Activated CD8-positive, alpha-beta memory T cell treated with anti-CD3 and anti-CD28 coated beads, Interleukin-2, amount 10 ng/mL, durations not matched to agents 7 days and 5 days (primary cell): ENCODE results near the gene HGFAC. TPM values are rescaled to one million over a fixed set of nuclear protein-coding genes. Genes with fewer than 3 reads are reported as not detected.
"Not testable (repeated sequence)": the region's sequence is repeated elsewhere in the genome, so short reads cannot be mapped to it uniquely, and the experiment has no call there.

ENCODE experiments used
- ATAC-seq: fragments of 150-1000 bp; cut with Tn5 transposase; one replicate; pipeline ENCODE4 v1.10.0; 2021; ENCODE audit warnings: moderate library complexity
- CTCF ChIA-PET: fragments of 350-600 bp; sonication (Branson Sonifier 250); formaldehyde crosslinking; loops from one replicate; lab custom pipeline; 2021; ENCODE audit warnings: antibody characterized with exemption; lab: Charles Lee
- DNase-seq: peaks from one replicate; pipeline ENCODE4 v3.0.0-alpha.2; 2020
- H3K27ac Mint-ChIP-seq: one replicate; pipeline ENCODE4 v1.8.0; 2021; ENCODE audit warnings: mild to moderate bottlenecking, mixed read lengths
- H3K27me3 Mint-ChIP-seq: one replicate; pipeline ENCODE4 v1.8.0; 2021; ENCODE audit warnings: mixed read lengths
- H3K36me3 Mint-ChIP-seq: one replicate; pipeline ENCODE4 v1.8.0; 2021; ENCODE audit warnings: mild to moderate bottlenecking, mixed read lengths
- H3K4me1 Mint-ChIP-seq: one replicate; pipeline ENCODE4 v1.8.0; 2021; ENCODE audit warnings: mixed read lengths
- H3K4me3 Mint-ChIP-seq: one replicate; pipeline ENCODE4 v1.8.0; 2021; ENCODE audit warnings: mild to moderate bottlenecking, moderate library complexity, mixed read lengths
- H3K9me3 Mint-ChIP-seq: one replicate; pipeline ENCODE4 v1.8.0; 2022; ENCODE audit warnings: low read depth, mixed read lengths
- total RNA-seq, 2 experiments: library from RNA; stranded (reverse); gene quantifications; one replicate each; pipeline ENCODE4 v1.2.3, GENCODE V29; 2021

HGFAC gene
- total RNA-seq, 2 experiments from 2014 or later: not detected

DNA sequence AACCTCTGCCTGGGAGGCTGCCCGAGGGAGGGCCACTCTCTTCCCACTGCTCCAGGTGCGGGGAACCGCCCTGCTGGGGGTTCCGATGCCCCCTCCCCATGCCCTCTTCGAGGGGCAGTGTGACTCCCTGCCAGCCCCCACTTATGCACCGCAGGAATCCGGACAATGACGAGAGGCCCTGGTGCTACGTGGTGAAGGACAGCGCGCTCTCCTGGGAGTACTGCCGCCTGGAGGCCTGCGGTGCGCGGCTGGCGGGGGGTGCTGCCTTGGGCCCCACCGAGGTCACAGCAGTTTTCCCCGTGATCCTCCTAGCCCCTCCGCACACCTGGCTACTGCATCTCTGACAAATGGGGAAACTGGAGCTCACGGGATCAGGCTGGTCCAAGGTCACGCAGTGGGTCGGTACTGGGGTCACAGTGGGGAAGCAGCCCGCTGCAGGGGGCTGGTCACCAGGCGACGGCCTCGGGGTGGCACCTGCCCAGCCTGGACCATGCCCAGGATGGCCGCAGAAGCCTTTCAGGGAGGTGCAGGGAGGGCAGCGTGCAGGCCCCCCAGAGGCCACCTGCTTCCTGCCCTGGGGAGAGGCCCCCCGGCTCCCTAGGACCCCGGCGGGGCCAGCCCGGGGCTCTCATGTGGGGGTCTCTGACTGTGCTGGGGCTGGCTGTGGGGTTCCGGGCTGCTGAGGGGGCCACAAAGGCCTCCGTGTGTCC is 3.5 kb downstream of the HGFAC start:
- H3K27ac Mint-ChIP-seq: no peak overlapping the region
- CTCF ChIA-PET: interaction anchor here (1.2 kb wide), 1 partner anchor 338 kb away, joined by 5 read pairs; no protein-coding TSS in a partner anchor
- ATAC-seq: no peak
- no peaks in the 10 kb centered on the region for H3K9me3 Mint-ChIP-seq
- no peak overlapping the region for H3K4me3 Mint-ChIP-seq
- H3K4me1 Mint-ChIP-seq: no peaks in the 10 kb centered on the region
- H3K27me3 Mint-ChIP-seq: no peaks in the 10 kb centered on the region
- H3K36me3 Mint-ChIP-seq: no peaks in the 10 kb centered on the region
- DNase-seq: no peak

DNA sequence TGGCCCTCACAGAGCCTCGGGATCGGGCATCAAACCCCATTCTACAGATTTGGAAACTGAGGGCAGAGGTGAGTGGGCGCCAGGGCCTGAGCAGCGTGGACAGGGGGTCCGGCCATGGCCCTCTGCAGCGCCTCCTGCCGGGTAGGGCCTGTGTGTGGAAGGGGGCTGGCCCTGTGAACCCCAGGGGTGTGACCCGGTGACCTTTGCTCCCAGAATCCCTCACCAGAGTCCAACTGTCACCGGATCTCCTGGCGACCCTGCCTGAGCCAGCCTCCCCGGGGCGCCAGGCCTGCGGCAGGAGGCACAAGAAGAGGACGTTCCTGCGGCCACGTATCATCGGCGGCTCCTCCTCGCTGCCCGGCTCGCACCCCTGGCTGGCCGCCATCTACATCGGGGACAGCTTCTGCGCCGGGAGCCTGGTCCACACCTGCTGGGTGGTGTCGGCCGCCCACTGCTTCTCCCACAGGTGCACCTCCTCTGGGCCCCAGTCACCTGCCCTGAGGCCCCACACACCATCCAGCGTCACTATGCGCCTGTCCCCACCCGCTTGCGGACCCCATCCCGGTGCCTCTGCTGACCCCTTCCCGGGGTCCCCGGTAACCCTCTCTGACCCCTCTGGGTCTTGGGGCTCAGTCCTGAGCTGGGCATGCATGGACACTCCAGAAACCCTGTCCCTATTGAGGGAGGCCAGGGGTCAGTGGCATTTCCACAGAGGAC is 4.2 kb downstream of the HGFAC start:
- no peak for DNase-seq
- no peak overlapping the region for H3K27ac Mint-ChIP-seq
- ATAC-seq: no peak
- no peak overlapping the region for H3K4me3 Mint-ChIP-seq
- H3K27me3 Mint-ChIP-seq: no peaks in the 10 kb centered on the region
- no peaks in the 10 kb centered on the region for H3K36me3 Mint-ChIP-seq
- CTCF ChIA-PET: no interaction called here
- no peaks in the 10 kb centered on the region for H3K4me1 Mint-ChIP-seq
- no peaks in the 10 kb centered on the region for H3K9me3 Mint-ChIP-seq

DNA sequence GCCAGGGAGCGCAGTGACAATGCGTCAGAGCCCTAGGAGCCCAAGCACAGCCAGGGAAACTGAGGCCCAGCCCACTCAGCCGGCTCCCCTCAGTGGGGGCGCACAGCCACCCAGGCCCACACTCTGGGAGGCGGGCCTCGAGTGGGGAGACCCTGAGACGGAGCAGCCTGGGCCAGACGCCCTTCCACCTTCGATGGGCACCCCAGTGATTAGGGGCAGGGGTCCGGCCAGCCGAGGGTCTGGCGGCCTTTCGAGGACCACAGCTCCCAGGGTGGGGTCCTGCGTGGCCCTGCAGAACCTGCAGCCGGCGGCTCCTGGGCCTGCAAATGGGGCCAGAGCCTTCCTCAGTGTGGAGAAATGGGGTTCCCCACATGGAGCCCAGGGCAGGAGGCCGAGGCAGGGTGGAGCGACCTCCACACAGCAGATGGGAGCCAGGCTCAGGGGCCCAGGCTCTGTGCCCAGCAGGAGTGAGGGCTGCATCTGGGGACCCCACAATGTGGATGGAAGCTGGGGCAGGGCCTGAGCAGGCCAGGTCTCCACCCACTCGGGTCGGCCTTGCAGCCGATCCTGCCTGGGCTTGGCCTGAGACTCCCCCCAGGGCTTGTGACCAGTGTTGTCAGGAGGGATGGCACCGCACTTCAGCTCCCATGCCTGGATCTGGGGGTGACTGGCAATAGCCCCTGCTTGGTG is 5.0 kb downstream of the HGFAC start:
- CTCF ChIA-PET: interaction anchor here (1.1 kb wide), 1 partner anchor 57 kb away, joined by 3 read pairs; no protein-coding TSS in a partner anchor
- Mint-ChIP-seq H3K36me3 (no peaks in the 10 kb centered on the region), H3K27me3 (no peaks in the 10 kb centered on the region), H3K27ac (no peak overlapping the region), H3K4me1 (no peaks in the 10 kb centered on the region), H3K4me3 (no peak overlapping the region), H3K9me3 (no peaks in the 10 kb centered on the region)
- DNase-seq: no peak
- ATAC-seq: no peak

DNA sequence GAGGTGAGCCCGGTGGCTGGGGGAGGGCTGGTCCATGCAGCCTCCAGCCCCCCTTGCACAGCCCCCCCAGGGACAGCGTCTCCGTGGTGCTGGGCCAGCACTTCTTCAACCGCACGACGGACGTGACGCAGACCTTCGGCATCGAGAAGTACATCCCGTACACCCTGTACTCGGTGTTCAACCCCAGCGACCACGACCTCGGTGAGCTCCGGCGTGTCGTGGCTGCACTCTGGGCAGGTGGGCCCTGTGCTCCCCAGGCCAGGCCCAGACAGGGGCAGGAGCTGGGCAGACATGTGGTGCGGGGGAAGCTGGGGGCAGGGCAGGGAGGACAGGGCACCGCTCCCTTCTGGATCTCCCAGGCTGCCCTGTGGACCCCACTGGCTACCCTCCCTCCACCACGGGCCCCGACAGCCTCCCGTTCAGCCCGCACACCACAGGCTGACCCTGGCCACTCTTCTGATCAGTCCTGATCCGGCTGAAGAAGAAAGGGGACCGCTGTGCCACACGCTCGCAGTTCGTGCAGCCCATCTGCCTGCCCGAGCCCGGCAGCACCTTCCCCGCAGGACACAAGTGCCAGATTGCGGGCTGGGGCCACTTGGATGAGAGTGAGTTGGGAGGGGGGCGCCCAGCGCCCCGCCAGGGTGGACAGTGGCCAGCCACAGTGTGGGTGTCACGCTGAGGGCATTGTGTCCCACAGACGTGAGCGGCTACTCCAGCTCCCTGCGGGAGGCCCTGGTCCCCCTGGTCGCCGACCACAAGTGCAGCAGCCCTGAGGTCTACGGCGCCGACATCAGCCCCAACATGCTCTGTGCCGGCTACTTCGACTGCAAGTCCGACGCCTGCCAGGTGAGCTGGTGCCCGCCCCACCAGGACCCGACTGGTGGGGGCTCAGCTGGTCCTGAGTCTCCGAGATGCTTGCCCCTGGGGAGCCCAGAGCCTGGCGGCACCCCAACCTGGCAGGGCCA is 5.9 kb downstream of the HGFAC start:
- Mint-ChIP-seq H3K4me1 (no peaks in the 10 kb centered on the region), H3K36me3 (no peaks in the 10 kb centered on the region), H3K27ac (no peak overlapping the region), H3K9me3 (no peaks in the 10 kb centered on the region), H3K27me3 (no peaks in the 10 kb centered on the region), H3K4me3 (no peak overlapping the region)
- no peak for ATAC-seq
- CTCF ChIA-PET: interaction anchor here (1.1 to 1.2 kb wide), 2 partner anchors 58 to 341 kb away, joined by 3 read pairs; no protein-coding TSS in a partner anchor
- DNase-seq: no peak

DNA sequence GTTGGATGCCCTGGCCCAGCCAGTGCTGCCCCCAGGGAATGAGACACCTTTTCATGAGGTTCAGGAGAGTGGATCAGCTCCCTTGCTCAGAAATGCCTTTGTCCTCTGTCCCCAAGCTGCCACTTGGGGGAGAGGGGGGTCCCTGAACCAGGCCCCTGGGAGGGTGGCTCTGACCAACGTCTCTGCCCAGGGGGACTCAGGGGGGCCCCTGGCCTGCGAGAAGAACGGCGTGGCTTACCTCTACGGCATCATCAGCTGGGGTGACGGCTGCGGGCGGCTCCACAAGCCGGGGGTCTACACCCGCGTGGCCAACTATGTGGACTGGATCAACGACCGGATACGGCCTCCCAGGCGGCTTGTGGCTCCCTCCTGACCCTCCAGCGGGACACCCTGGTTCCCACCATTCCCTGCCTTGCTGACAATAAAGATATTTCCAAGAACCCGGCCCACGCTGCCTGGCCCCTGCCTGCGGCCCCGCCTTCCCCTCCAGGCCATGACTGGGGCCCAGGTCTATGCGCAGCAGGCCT is 7.3 kb downstream of the HGFAC start:
- H3K9me3 Mint-ChIP-seq: no peaks in the 10 kb centered on the region
- CTCF ChIA-PET: interaction anchor here (1.2 kb wide), 1 partner anchor 342 kb away, joined by 3 read pairs; no protein-coding TSS in a partner anchor
- no peaks in the 10 kb centered on the region for H3K4me1 Mint-ChIP-seq
- no peak for ATAC-seq
- peaks cover 6% of the 10 kb centered on the region for H3K27me3 Mint-ChIP-seq
- H3K4me3 Mint-ChIP-seq: no peak overlapping the region
- no peak overlapping the region for H3K27ac Mint-ChIP-seq
- no peak for DNase-seq
- H3K36me3 Mint-ChIP-seq: no peaks in the 10 kb centered on the region

DNA sequence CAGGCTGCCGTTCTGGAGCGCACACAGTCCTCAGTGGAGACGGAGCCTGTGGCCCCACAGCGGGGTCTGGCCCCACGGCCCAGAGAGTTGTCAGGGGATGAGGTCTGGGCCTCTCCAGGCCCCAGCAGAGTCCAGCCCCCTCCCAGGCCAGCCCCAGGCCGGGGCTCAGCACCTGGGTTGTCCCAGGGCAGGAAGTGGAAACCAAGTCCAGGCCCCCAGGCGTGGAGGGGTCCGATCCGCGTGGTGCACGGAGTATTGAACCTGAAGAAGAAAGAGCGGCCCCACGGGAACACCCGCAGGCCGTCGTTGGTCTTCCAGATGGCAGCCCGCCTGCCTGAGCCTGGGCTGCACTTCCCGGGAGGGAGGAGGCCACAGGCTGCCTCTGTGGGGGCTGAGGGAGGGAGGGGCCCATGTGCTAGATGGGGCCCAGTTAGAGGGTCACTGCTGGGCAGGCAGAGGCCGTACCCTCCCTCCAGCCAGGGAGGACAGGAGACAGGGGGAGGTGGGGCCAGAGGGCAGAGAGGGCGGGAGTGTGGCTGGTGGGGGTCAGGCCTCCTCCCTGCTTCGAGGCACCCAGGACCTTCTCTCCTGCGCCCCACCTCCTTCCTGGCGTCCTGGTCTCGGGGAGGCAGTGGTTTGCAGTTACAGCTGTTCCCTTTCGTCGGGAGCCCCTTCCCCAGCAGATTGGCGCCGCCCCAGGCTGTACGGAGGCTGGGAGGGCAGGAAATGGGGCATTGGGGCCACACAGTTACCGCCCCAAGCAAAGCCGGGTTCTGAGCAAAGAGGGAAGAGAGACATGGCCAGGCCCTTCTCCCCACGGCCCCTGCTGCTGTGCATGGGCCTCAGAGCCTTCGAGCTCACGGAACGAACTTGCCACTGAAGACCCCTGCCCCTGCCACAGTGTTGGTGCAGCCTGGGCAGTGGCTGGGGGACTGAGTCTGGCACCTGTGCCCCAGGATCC is 8.1 kb downstream of the HGFAC start:
- H3K36me3 Mint-ChIP-seq: no peaks in the 10 kb centered on the region
- H3K4me1 Mint-ChIP-seq: no peaks in the 10 kb centered on the region
- DNase-seq: no peak
- ATAC-seq: no peak
- H3K4me3 Mint-ChIP-seq: no peak overlapping the region
- H3K9me3 Mint-ChIP-seq: no peaks in the 10 kb centered on the region
- no peak overlapping the region for H3K27ac Mint-ChIP-seq
- H3K27me3 Mint-ChIP-seq: peaks cover 6% of the 10 kb centered on the region
- CTCF ChIA-PET: no interaction called here

DNA sequence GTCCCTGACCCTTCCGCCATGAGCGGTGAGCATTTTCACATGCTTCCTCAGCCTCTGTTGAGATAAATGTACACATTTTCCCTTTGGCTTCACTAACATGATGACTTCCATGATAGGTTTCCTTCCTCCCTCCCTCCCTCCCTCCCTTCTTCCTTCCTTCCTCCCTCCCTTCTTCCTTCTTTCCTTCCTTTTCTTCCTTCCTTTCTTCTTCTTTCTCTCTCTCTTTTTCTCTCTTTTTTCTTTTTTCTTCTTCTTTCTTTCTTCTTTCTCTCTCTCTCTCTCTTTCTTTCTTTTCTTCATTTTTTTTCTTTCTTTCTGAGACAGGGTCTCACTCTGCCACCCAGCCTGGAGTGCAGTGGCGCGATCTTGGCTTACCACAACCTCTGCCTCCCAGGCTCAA is 8.9 kb downstream of the HGFAC start:
- Mint-ChIP-seq H3K36me3 (no peaks in the 10 kb centered on the region), H3K27me3 (peaks cover 6% of the 10 kb centered on the region), H3K9me3 (no peaks in the 10 kb centered on the region), H3K4me3 (no peak overlapping the region), H3K4me1 (no peaks in the 10 kb centered on the region), H3K27ac (no peak overlapping the region)
- CTCF ChIA-PET: no interaction called here
- no peak for DNase-seq
- no peak for ATAC-seq

DNA sequence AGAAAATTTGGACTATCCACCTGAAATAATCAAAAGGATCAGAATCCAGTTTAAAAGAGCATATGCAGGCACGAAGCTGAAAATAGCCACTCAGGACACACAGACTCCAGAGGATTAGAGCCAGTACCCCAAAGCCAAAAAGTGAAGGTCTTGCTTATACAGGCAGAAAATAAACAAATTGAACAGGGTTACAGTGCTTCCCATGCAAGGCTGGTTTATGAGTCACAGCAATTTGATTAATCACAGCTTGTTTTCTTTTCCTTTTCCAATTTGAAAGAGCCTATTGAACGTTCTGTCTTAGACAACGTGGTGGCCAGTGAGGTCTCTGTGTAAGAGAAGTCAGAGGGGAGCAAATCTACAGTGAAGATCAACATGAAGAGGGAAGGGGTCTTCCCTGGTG is 10.2 kb downstream of the HGFAC start:
- DNase-seq: no peak
- CTCF ChIA-PET: interaction anchor here (1.1 to 1.7 kb wide), 3 partner anchors 9 to 345 kb away, joined by 3 to 4 read pairs (median 4); no protein-coding TSS in a partner anchor
- Mint-ChIP-seq H3K36me3 (no peaks in the 10 kb centered on the region), H3K27me3 (peaks cover 6% of the 10 kb centered on the region), H3K4me1 (no peaks in the 10 kb centered on the region), H3K27ac (no peak overlapping the region), H3K4me3 (no peak overlapping the region), H3K9me3 (no peaks in the 10 kb centered on the region)
- no peak for ATAC-seq

DNA sequence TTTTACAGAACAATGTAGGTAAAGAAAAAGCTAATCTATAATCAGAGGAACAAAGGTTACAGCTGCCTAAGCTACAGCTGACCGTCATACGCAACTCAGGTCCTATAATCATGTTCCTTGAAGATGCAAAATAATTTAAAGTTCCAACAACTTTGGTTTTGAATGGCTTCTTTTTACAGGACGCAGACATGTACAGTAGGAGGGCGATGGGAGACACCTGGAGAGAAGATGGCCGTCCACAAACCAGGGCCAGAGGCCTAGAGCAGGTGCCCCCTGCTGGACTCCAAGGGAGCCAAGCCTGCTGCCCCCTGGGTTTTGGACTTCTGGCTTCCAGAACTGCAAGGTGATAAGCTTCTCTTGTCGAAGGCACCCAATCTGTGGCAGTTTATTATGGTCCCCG is 10.6 kb downstream of the HGFAC start:
- Mint-ChIP-seq H3K4me3 (no peak overlapping the region), H3K27ac (no peak overlapping the region), H3K36me3 (no peaks in the 10 kb centered on the region), H3K4me1 (no peaks in the 10 kb centered on the region), H3K9me3 (no peaks in the 10 kb centered on the region), H3K27me3 (peaks cover 6% of the 10 kb centered on the region)
- CTCF ChIA-PET: interaction anchor here (1.1 to 1.7 kb wide), 3 partner anchors 9 to 345 kb away, joined by 3 to 4 read pairs (median 4); no protein-coding TSS in a partner anchor
- DNase-seq (no peak), ATAC-seq (no peak)

DNA sequence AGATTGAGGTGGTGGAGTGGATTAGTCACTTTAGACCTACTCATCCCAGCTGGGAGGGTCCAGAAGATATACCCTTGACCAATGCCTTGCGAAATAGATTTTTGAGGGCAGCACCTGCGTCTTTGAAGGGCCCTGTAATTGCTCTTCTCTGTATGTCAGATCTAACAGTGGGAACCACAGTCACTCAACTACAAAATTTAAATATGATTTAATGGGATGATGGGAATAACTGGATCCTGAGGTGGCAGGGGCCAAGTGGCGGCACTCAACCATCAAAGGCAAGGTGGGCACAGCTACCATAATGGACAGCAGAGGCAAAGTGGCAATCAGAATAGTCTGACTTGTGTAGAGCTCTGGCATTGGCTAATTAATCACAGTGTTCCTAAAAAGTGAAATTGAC is 13.8 kb downstream of the HGFAC start:
- H3K4me3 Mint-ChIP-seq, H3K36me3 Mint-ChIP-seq, H3K27ac Mint-ChIP-seq, DNase-seq, H3K4me1 Mint-ChIP-seq, CTCF ChIA-PET, ATAC-seq, H3K9me3 Mint-ChIP-seq, H3K27me3 Mint-ChIP-seq: not testable (repeated sequence)

DNA sequence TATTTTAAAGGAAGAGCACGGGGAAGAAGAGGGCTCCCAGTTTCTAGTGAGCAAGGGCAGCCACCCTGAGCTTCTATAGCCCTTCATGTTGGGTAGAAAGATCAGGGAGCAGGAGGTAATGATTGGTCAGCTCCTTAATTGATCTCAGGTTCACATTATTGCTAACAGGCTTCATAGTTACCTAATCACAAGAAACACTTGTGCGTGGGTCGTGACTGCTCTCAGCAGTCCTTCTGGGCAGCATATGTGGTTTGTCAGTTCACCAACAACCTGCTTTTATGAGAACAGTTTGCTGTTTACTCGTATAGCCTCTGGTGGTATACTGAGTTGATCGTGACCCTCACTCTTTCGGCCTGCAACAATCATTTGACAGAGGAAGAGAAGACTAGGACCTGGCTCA is 16.6 kb downstream of the HGFAC start:
- Mint-ChIP-seq H3K4me3 (no peak overlapping the region), H3K4me1 (no peaks in the 10 kb centered on the region), H3K27me3 (peaks cover 17% of the 10 kb centered on the region), H3K9me3 (no peaks in the 10 kb centered on the region), H3K36me3 (no peaks in the 10 kb centered on the region), H3K27ac (no peak overlapping the region)
- no peak for DNase-seq
- ATAC-seq: no peak
- CTCF ChIA-PET: no interaction called here

DNA sequence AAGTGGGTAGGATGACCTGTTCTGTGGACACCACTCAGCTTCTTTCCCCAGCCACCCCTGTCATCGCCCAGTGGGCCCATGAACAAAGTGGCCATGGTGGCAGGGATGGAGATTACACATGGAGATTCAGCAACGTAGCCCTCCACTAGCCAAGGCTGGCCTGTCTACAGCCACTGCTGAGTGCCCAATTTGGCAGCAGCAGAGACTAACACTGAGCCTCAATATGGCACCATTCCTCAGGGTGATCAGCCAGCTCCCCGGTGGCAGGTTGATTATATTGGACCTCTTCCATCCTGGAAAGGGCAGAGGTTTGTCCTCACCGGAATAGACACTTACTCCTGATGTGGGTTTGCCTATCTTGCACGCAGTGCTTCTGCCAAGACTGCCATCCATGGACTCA is 17.4 kb downstream of the HGFAC start:
- H3K4me3 Mint-ChIP-seq, H3K36me3 Mint-ChIP-seq, ATAC-seq, CTCF ChIA-PET, DNase-seq, H3K4me1 Mint-ChIP-seq, H3K9me3 Mint-ChIP-seq, H3K27ac Mint-ChIP-seq: not testable (repeated sequence)
- peaks cover 11% of the 10 kb centered on the region for H3K27me3 Mint-ChIP-seq
